ENCODE measurements around the gene CCDC134. TPM values are rescaled to one million over a fixed set of nuclear protein-coding genes. Genes with fewer than 3 reads are reported as not detected.

CCDC134 gene
- total RNA-seq, 1 donor = 8.3 TPM

DNA sequence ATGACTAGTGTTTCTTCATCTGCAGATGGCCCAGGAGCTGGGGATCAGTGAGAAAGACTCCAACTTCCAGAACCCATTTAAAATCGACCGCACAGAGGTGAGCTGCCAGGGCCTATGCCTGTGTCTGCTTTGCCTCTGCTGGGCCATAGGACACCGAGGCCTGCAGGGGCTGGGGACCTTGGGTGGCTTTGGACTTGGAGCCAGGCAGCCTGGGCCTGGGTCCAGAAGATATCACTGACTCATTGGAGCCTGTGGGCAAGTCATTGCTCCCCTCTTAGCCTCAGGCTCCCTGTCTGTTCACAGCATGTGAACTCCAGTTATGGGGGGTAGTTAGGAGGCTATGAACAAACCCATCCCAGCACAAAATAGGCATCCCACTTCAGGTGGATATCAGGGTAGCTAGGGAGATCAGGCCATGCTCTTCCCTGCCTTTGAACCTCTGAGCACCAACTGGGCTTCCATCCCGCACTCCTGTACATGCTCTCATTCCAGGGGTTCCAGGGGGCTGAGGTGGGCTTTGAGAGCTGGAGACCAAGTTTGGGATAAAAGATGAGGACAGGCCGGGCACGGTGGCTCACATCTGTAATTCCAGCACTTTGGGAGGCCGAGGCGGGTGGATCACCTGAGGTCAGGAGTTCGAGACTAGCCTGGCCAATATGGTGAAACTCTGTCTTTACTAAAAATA is 13.4 kb downstream of the CCDC134 start:
- Histone ChIP-seq H3K4me2 (ENCODE audit: insufficient read depth, low read length) (no peak overlapping the region), H3K4me1 (ENCODE audit: insufficient read depth, low read length) (no peaks in the 10 kb centered on the region), H3K79me2 (ENCODE audit: insufficient read depth, low read length) (no peaks in the 10 kb centered on the region), H3K27me3 (ENCODE audit: insufficient read depth, low read length) (no peaks in the 10 kb centered on the region), H3K9me3 (ENCODE audit: low read depth, low read length) (no peaks in the 10 kb centered on the region), H3K27ac (ENCODE audit: low read depth, low read length) (no peak overlapping the region), H4K20me1 (ENCODE audit: insufficient read depth, low read length) (no peaks in the 10 kb centered on the region), H3K36me3 (ENCODE audit: insufficient read depth, low read length) (peaks cover 11% of the 10 kb centered on the region), H3K4me3 (ENCODE audit: insufficient read depth, low read length) (no peak overlapping the region), H2AFZ (ENCODE audit: low read length) (no peak overlapping the region)
- TF ChIP-seq, protein P1, sequence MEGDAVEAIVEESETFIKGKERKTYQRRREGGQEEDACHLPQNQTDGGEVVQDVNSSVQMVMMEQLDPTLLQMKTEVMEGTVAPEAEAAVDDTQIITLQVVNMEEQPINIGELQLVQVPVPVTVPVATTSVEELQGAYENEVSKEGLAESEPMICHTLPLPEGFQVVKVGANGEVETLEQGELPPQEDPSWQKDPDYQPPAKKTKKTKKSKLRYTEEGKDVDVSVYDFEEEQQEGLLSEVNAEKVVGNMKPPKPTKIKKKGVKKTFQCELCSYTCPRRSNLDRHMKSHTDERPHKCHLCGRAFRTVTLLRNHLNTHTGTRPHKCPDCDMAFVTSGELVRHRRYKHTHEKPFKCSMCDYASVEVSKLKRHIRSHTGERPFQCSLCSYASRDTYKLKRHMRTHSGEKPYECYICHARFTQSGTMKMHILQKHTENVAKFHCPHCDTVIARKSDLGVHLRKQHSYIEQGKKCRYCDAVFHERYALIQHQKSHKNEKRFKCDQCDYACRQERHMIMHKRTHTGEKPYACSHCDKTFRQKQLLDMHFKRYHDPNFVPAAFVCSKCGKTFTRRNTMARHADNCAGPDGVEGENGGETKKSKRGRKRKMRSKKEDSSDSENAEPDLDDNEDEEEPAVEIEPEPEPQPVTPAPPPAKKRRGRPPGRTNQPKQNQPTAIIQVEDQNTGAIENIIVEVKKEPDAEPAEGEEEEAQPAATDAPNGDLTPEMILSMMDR (IDR thresholded peaks at IDR 0.05; ENCODE audit: extremely low read depth, low read depth, low read length) = no peak
- DNase-seq (ENCODE audit: insufficient read length, low spot score, missing footprints) = no peak

DNA sequence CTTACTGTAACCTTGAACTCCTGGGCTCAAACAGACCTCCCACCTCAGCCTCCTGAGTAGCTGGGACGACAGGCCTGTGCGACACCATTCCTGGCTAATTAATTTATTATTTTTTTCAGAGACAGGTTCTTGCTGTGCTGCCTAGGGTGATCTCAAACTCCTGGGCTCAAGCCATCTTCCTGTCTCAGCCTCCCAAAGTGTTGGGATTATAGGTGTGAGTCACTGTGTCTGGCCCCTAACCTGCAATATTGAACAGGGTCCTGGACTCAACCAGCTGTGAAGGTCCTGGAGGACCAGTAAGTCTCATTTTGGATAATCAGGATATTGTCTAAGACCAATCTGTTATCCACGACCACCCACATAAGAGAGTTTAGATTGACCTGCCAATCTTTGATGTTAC is 15.2 kb downstream of the CCDC134 start:
- H3K4me1 ChIP-seq (ENCODE audit: insufficient read depth, low read length) = no peaks in the 10 kb centered on the region
- no peaks in the 10 kb centered on the region for H3K79me2 ChIP-seq (ENCODE audit: insufficient read depth, low read length)
- TF ChIP-seq, protein P1 (IDR thresholded peaks at IDR 0.05; ENCODE audit: extremely low read depth, low read depth, low read length) = no peak
- DNase-seq (ENCODE audit: insufficient read length, low spot score, missing footprints) = no peak
- H3K4me2 ChIP-seq (ENCODE audit: insufficient read depth, low read length) = no peak overlapping the region
- H3K27me3 ChIP-seq (ENCODE audit: insufficient read depth, low read length) = no peaks in the 10 kb centered on the region
- H4K20me1 ChIP-seq (ENCODE audit: insufficient read depth, low read length) = no peaks in the 10 kb centered on the region
- peaks cover 6% of the 10 kb centered on the region for H3K36me3 ChIP-seq (ENCODE audit: insufficient read depth, low read length)
- no peak overlapping the region for H3K27ac ChIP-seq (ENCODE audit: low read depth, low read length)
- no peak overlapping the region for H3K4me3 ChIP-seq (ENCODE audit: insufficient read depth, low read length)
- no peaks in the 10 kb centered on the region for H3K9me3 ChIP-seq (ENCODE audit: low read depth, low read length)
- H2AFZ ChIP-seq (ENCODE audit: low read length) = no peak overlapping the region

DNA sequence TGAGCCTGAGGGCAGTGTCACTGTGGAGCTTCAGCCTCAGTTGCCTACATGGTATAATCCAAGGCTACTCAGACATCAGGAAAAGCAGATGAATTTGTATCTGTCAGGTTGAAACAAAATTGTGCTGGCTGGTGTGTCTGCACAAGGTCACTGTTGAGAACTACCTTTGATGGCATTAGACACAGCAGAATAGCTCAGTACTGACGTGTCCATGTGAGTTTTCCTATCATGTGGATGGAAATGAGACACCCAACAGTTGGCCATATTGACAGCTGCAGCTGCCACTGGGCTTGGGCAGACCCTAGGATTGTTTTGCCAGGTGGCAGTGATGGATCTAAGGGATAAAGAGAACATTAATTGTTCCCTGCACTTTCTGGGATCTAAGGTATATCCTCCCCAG is 15.8 kb downstream of the CCDC134 start:
- H3K9me3 ChIP-seq (ENCODE audit: low read depth, low read length) = no peaks in the 10 kb centered on the region
- H3K79me2 ChIP-seq (ENCODE audit: insufficient read depth, low read length) = no peaks in the 10 kb centered on the region
- no peak overlapping the region for H3K4me2 ChIP-seq (ENCODE audit: insufficient read depth, low read length)
- peaks cover 6% of the 10 kb centered on the region for H3K36me3 ChIP-seq (ENCODE audit: insufficient read depth, low read length)
- no peaks in the 10 kb centered on the region for H4K20me1 ChIP-seq (ENCODE audit: insufficient read depth, low read length)
- no peak overlapping the region for H3K4me3 ChIP-seq (ENCODE audit: insufficient read depth, low read length)
- H3K27ac ChIP-seq (ENCODE audit: low read depth, low read length) = no peak overlapping the region
- no peaks in the 10 kb centered on the region for H3K4me1 ChIP-seq (ENCODE audit: insufficient read depth, low read length)
- no peaks in the 10 kb centered on the region for H3K27me3 ChIP-seq (ENCODE audit: insufficient read depth, low read length)
- H2AFZ ChIP-seq (ENCODE audit: low read length) = no peak overlapping the region
- TF ChIP-seq, protein P1 (IDR thresholded peaks at IDR 0.05; ENCODE audit: extremely low read depth, low read depth, low read length) = no peak
- DNase-seq (ENCODE audit: insufficient read length, low spot score, missing footprints) = no peak

DNA sequence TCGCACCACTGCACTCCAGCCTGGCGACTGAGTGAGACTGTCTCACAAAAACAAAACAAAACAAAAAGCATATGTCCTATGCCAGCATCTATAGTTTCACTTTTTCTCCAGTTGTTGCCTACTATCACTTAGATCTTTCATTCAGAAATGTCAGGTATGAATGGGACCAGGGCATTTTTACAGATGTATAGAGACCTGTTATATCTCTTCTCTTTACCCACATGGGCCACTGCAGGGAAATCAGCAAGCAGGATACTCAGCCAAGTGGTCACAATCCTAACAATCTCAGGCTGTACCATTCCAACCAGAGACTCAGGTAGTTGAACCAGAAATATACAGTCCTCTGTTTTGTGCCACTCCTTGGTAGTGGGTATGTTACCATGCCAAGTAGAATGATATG is 16.4 kb downstream of the CCDC134 start:
- H3K27me3 ChIP-seq (ENCODE audit: insufficient read depth, low read length) = no peaks in the 10 kb centered on the region
- no peak overlapping the region for H3K4me3 ChIP-seq (ENCODE audit: insufficient read depth, low read length)
- TF ChIP-seq, protein P1 (IDR thresholded peaks at IDR 0.05; ENCODE audit: extremely low read depth, low read depth, low read length) = no peak
- no peak overlapping the region for H3K27ac ChIP-seq (ENCODE audit: low read depth, low read length)
- no peak for DNase-seq (ENCODE audit: insufficient read length, low spot score, missing footprints)
- H3K4me2 ChIP-seq (ENCODE audit: insufficient read depth, low read length) = no peak overlapping the region
- H4K20me1 ChIP-seq (ENCODE audit: insufficient read depth, low read length) = no peaks in the 10 kb centered on the region
- no peak overlapping the region for H2AFZ ChIP-seq (ENCODE audit: low read length)
- no peaks in the 10 kb centered on the region for H3K4me1 ChIP-seq (ENCODE audit: insufficient read depth, low read length)
- H3K36me3 ChIP-seq (ENCODE audit: insufficient read depth, low read length) = peaks cover 6% of the 10 kb centered on the region
- H3K9me3 ChIP-seq (ENCODE audit: low read depth, low read length) = no peaks in the 10 kb centered on the region
- H3K79me2 ChIP-seq (ENCODE audit: insufficient read depth, low read length) = no peaks in the 10 kb centered on the region

Data from osteoblast (primary cell).